Myocyte (in vitro differentiated cells): ENCODE data around the gene GGT7. TPM values are rescaled to one million over a fixed set of nuclear protein-coding genes. Genes with fewer than 3 reads are reported as not detected.
"Not testable (repeated sequence)": the region's sequence is repeated elsewhere in the genome, so short reads cannot be mapped to it uniquely, and the experiment has no call there.

Experiments
- DNase-seq: peaks from one replicate; pipeline ENCODE4 v3.0.0-alpha.2; 2012; ENCODE audit warnings: low read depth
- total RNA-seq: library from RNA; depleted of rRNA; stranded (reverse); fragments of >200 nt; gene quantifications from 2 replicates; pipeline ENCODE4 v1.2.3, GENCODE V29; 2014

The GGT7 gene
- total RNA-seq, 1 donor from 2014 or later, result 3.1 TPM

GRCh38 chr20:34883809-34884208 lies 11.2 kb upstream of the GGT7 start:
- DNase-seq, result no peak

- DNase-seq, result no peak
These were observed 10.5 kb upstream of the GGT7 start for GRCh38 chr20:34883087-34883688.

- no peak for DNase-seq
These were observed 9.0 kb upstream of the GGT7 start for GRCh38 chr20:34881689-34882088.

GRCh38 chr20:34880971-34881370 lies 8.3 kb upstream of the GGT7 start:
- DNase-seq, result not testable (repeated sequence)

- no peak for DNase-seq
These were observed 7.7 kb upstream of the GGT7 start for GRCh38 chr20:34880215-34880850.

- DNase-seq, result peak; percentile 94
These were observed 4.0 kb upstream of the GGT7 start, which contains the start of gene ACSS2 for GRCh38 chr20:34876406-34877282. Gene ACSS2 (plus strand): TSS chr20:34876612. CDS start chr20:34876646, 34 bp downstream.

GRCh38 chr20:34875642-34876405 lies 3.2 kb upstream of the GGT7 start:
- no peak for DNase-seq

GRCh38 chr20:34874094-34874654 lies 1.5 kb upstream of the GGT7 start:
- peak; percentile 90 for DNase-seq

DNA sequence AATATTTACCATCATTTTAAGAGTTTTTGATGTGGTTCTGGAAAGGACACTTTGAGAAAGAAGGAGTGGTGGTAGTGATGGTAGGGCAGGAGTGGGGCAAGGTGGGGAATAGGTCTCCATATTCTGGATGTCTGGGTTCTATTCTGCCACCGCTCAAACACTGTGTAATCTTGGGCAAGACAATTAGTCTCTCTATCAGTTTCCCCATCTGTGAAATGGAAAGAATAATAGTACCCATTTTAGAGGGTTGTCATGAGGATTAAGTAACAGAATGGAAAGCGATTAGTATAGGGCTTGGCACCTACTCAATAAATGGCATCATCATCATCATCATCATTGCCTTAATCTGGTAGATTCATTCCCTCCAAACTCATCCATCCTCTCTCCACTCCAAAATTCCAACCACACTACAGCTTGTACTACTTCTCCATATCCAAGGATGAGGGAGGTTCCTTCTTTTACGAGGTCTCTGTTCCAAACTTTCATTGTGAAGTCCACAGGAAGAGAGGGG lies 982 bp upstream of the GGT7 start:
- DNase-seq, result no peak

GRCh38 chr20:34871966-34872621 lies 562 bp downstream of the GGT7 start:
- no peak for DNase-seq

DNA sequence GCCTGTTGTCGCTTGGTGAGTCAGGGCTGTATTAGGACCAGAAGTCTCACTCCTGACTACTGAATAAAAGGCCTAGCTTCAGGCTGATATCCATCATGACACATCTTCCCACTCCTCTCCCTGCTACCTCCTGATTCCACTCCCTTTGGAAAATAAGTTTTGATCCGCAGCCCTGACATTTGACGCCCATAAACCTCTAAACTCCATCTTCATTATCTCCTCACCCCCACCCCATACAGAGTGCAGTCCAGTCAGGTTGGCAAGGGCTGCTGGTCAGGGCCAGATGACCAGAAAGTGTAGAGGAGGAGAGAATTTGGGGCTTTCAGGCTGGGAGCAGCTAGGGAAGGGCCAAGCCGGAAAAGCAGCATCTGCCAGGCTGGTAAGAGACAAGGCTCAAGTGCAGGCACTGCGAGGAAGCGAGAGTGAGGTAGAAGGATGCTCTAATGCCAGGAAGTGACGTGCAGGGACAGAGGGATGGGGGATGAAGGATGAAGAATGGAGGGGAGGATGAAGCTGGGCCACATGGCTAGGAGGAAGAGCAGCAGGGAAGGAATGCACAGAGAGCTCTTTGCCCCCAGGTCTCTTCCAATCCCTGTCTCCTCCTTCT lies 1.2 kb downstream of the GGT7 start:
- no peak for DNase-seq

GRCh38 chr20:34864216-34864615 lies 8.4 kb downstream of the GGT7 start:
- DNase-seq, result no peak

DNA sequence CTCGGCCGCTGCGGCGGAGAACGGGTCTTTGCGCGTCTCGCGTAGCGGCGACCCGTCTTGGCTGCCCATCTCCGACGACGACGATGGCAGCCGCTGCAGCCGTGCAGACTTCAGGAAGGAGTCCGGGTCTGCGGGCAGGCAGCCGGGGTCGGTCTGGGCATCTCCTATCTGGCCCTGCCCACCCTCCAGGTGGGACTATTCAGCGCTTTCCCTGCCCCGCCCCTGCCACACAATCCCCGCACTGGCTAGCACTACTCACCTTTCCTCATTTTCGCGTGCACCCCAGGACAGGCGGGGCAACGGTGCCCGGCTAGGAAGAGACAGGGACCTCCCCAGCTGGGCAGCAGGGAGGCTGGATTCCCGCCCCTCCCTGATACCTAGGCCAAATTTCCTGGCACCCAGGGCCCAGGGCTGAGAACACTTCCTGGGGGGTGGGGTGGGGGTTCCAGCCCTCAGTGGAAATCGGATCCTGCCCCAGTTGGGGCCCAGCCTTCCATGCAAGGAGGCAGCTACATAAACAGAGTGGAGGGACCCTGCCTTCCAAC lies 9.2 kb downstream of the GGT7 start:
- DNase-seq, result no peak

GRCh38 chr20:34862724-34863123 lies 9.9 kb downstream of the GGT7 start:
- no peak for DNase-seq

DNA sequence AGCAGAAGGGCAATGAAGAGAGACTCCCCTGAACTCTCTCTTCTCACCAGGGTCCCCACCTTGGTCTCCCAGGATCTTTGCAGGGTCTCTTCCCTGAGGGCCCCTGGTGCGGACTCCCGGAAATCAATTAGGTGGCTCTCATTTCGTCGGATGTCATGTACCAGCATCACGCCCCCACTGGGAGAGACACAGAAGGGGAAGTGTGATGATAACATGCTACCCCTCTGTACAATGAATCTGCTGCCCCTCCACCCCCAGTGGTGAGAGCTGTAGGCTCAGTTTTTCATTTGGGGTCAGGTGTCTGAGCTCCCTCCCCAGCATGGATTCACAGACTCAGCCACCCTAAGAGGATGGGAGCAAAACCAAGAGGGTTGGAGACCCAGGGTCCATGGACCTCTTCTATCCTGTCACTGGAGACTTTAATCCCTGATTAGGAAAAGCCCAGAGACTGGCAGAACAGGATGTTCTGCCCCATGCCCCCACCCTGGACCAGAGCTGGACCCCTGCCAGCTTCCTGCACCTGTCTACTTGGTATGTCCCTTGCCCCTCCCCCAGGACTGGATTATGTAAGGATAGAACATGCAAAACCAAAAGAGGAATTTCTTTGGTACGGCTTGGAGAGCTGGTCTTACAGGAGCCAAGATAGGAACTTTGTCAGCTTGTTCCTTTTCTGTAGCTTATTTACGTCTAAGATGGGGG lies 11.1 kb downstream of the GGT7 start:
- DNase-seq, result peak; percentile 68

GRCh38 chr20:34859826-34860545 lies 12.7 kb downstream of the GGT7 start:
- DNase-seq, result no peak

GRCh38 chr20:34859367-34859766 lies 13.3 kb downstream of the GGT7 start:
- DNase-seq, result no peak

DNA sequence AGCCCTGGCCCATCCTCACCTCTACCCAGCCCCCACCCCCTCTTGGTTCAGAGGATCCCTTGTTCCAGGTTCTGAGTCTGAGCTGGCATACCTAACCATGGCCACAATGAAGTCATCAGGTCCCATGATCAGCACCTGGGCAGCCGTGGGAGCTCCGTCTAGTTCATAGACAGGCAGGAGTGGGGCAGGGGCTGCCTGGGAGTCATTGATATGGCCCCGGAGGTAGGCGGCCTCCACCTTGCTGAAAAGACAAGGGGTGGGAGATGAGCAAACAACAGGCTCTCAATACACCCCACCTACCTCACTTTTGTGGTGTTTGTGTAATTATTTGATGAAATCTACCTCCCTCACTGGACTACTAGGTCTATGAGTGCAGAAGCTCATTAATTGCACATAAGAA lies 20.4 kb downstream of the GGT7 start:
- DNase-seq, result no peak
